IPS-18a (cell line): ENCODE measurements around the gene TSHZ2.
"Not testable (repeated sequence)": the region's sequence is repeated elsewhere in the genome, so short reads cannot be mapped to it uniquely, and the experiment has no call there.

ENCODE experiments used
- H3K27ac ChIP-seq: one replicate; pipeline ENCODE4 v1.5.1; 2013; ENCODE audit warnings: low read length
- H3K27me3 ChIP-seq: one replicate; pipeline ENCODE4 v1.6.1; 2013; ENCODE audit warnings: mild to moderate bottlenecking, low read length; ENCODE audit not compliant: control insufficient read depth, insufficient read depth
- H3K36me3 ChIP-seq: one replicate; pipeline ENCODE4 v1.6.1; 2013; ENCODE audit warnings: low read depth, low read length; ENCODE audit not compliant: control insufficient read depth
- H3K4me1 ChIP-seq: one replicate; pipeline ENCODE4 v1.6.1; 2013; ENCODE audit warnings: low read depth, low read length; ENCODE audit not compliant: control insufficient read depth
- H3K4me3 ChIP-seq: one replicate; pipeline ENCODE4 v1.5.1; 2013; ENCODE audit warnings: low read length
- H3K9ac ChIP-seq: one replicate; pipeline ENCODE4 v1.6.1; 2013; ENCODE audit warnings: mild to moderate bottlenecking, low read length, moderate library complexity
- H3K9me3 ChIP-seq: one replicate; pipeline ENCODE4 v1.6.1; 2013; ENCODE audit warnings: low read depth, low read length; ENCODE audit not compliant: control insufficient read depth

Gene TSHZ2

DNA sequence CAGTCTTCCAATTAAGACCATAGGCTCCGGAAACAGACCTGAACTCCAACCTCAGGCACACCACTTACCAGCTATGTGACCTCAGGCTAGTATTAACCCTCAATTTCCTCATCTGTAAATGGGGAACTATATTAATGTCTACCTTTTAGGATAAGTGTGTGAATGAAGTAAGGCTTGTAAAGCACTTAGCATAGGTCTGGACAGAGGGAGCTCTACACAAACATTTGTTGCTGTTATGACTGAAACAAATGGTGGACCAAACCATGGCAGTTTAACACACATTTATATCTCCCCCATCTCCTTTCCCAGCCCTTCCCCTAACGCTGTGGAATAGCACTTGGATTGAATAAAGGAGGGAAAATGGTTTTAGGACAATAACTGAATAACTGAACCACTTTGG is 48.7 kb downstream of the TSHZ2 start:
- Histone ChIP-seq H3K9me3 (no peaks in the 10 kb centered on the region), H3K27ac (no peak overlapping the region), H3K36me3 (no peaks in the 10 kb centered on the region), H3K4me3 (no peak overlapping the region), H3K27me3 (no peaks in the 10 kb centered on the region), H3K9ac (no peak overlapping the region), H3K4me1 (no peaks in the 10 kb centered on the region)

DNA sequence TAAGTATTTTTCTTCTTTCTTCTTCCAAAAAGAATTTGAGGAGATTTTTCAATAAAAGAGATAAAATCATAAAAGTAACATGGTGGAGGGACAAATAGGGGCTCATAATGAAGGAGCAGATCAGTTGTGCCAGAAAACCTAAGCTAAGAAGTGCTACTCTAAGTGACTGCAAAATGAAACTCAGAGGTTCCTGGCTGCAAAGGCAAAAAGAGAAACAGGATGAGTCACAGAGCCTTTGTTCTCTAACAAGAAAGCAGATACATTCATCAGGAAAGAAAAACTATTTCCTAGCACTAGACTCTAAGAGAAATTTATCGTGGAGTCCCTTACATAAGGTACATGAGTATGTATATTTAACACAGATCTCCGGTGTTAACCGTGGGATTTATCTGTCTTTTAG is 49.8 kb downstream of the TSHZ2 start:
- Histone ChIP-seq H3K9ac (no peak overlapping the region), H3K9me3 (no peaks in the 10 kb centered on the region), H3K4me1 (no peaks in the 10 kb centered on the region), H3K27ac (no peak overlapping the region), H3K27me3 (no peaks in the 10 kb centered on the region), H3K36me3 (no peaks in the 10 kb centered on the region), H3K4me3 (no peak overlapping the region)

DNA sequence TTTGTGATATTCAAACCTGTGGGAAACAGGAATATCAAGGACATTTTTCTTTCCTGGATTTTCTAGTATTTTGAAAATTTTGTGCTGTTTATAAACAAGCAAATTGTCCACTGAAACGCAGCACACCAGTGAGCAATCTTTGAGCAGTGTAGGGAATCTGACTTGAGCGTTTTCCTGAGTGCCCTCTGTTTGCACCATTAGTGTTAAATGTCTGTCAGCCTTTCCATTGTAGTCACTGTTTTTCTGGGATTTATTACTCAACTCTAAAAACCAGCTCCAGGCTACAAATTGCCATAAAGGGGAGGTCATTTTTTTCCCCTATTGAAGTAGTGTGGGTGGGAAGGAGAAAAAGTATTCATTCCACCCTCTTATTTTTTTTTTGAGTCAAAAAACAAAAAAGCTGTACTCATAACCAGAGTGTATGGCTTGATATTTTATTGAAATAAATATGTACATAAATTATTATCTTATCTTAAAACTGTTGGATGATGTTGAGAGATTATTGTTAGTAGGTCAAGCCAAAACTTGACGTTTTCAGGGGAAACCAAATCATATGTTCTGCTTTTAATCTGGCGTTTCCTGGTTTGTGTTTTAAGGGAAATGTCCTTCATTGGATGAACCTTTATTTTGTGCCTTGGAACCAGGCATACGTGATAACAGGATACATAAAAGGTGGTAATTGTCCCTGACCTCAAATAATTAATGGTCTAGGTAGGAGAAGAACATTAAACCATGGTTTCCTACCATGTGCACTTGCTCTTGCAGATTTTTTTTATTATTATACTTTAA is 51.8 kb downstream of the TSHZ2 start:
- no peak overlapping the region for H3K27ac ChIP-seq

DNA sequence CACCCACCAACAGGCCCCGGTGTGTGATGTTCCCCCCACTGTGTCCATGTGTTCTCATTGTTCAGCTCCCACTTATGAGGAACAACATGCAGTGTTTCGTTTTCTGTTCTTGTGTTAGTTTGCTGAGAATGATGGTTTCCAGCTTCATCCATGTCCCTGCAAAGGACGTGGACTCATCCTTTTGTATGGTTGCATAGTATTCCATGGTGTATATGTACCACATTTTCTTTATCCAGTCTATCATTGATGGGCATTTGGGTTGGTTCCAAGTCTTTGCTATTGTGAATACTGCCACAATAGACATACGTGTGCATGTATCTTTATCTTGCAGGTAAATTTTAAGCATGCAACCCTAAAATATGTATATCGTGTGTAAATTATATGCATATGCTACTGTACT is 52.5 kb downstream of the TSHZ2 start:
- not testable (repeated sequence) for H3K4me3 ChIP-seq, H3K4me1 ChIP-seq, H3K9me3 ChIP-seq, H3K36me3 ChIP-seq, H3K9ac ChIP-seq, H3K27ac ChIP-seq, H3K27me3 ChIP-seq

More for the DNA sequence above, 51.8 kb downstream of the TSHZ2 start:
- no peaks in the 10 kb centered on the region for H3K36me3 ChIP-seq
- no peak overlapping the region for H3K9ac ChIP-seq
- no peaks in the 10 kb centered on the region for H3K4me1 ChIP-seq
- no peaks in the 10 kb centered on the region for H3K27me3 ChIP-seq
- no peaks in the 10 kb centered on the region for H3K9me3 ChIP-seq
- no peak overlapping the region for H3K4me3 ChIP-seq

DNA sequence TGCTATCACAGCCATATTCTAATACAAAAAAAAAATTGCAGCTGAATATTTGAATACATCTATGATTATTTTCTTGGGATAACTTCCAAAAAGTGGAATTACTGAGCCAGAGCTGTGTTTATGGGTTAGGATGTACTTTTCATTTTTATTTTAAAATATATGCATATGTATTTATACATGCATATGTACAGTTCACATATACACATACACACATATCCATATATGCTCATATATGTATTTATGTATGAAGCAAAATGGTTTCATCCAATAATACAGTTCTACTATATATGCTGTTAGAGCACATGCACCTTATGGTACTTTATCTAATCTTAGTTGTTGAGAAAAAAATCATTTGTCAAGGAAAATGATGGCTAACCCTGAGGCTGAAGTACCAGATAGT is 54.9 kb downstream of the TSHZ2 start:
- Histone ChIP-seq H3K9ac (no peak overlapping the region), H3K27ac (no peak overlapping the region), H3K27me3 (no peaks in the 10 kb centered on the region), H3K4me1 (no peaks in the 10 kb centered on the region), H3K4me3 (no peak overlapping the region), H3K9me3 (no peaks in the 10 kb centered on the region), H3K36me3 (no peaks in the 10 kb centered on the region)

DNA sequence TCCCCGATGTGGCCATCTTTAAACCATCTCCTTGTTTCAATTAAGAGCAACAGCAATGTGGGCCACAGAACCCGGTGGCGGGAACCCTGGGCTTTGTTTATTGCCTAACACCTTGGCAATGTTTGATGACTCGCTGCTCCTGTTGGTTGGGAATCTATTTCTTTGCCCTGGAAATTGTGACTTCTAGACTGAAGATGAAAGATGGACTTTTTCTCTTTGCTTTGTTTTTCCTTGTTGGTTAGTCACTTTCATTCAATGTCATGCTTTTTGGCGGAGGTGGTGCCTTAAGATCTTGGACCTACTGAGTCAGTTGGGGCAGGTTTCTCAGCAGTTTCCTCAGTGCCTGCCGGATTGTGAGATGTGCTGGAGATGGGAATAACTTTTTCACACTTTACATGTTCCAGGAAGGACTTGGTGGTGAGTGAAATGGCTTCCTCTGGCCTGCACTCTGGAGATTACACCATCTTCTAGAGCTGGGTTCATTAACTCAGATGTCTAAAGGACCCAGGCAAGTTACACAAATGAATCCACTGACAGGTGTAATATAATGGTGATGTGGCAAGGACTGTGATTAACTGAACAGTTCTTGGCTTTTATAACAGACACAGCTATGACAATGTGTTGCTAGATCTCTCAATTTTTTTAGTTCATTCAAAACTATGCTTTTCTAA is 56.3 kb downstream of the TSHZ2 start:
- Histone ChIP-seq H3K36me3 (no peaks in the 10 kb centered on the region), H3K9me3 (no peaks in the 10 kb centered on the region), H3K4me3 (no peak overlapping the region), H3K27ac (no peak overlapping the region), H3K9ac (no peak overlapping the region), H3K4me1 (no peaks in the 10 kb centered on the region), H3K27me3 (no peaks in the 10 kb centered on the region)

DNA sequence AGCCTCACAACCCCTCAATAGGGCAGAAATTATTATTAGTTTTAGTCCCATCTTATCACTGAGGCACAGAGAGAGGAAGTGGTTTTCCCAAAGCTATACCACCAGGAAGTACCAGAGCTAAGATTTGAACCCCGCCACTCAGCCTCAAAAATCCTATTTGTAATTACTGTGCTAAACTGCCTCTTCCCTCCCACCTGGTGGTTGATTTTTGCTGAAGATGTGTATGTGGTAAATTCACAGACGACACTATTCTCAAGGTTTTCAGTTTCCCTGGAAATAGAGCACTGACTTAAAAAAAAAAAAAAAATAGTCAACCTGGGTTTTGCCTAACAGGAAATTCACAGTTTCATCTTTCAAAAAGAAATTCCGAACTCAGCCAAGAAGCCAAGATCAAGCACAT is 57.9 kb downstream of the TSHZ2 start:
- Histone ChIP-seq H3K36me3 (no peaks in the 10 kb centered on the region), H3K4me1 (no peaks in the 10 kb centered on the region), H3K9me3 (no peaks in the 10 kb centered on the region), H3K27ac (no peak overlapping the region), H3K9ac (no peak overlapping the region), H3K27me3 (no peaks in the 10 kb centered on the region), H3K4me3 (no peak overlapping the region)

DNA sequence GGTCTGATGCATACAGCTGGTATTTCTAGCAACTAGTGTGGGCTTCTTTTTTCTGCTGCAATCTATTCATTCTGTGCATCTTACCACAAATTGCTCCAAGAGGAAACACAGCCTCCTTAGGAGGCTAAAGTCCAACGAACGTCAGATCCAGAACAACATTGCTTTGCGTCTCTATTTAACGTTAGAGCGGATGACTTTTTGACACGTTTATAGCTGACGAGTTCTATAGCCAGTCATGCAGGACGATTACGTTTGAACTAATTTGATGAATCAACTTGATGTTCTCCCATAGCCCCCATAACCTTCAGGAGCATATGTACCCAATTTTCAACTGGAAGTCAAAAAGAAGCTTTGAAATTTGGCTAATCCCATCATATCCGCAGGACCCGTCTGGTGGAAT is 59.9 kb downstream of the TSHZ2 start:
- Histone ChIP-seq H3K27me3 (no peaks in the 10 kb centered on the region), H3K9me3 (no peaks in the 10 kb centered on the region), H3K36me3 (no peaks in the 10 kb centered on the region), H3K27ac (no peak overlapping the region), H3K9ac (no peak overlapping the region), H3K4me3 (no peak overlapping the region), H3K4me1 (no peaks in the 10 kb centered on the region)

DNA sequence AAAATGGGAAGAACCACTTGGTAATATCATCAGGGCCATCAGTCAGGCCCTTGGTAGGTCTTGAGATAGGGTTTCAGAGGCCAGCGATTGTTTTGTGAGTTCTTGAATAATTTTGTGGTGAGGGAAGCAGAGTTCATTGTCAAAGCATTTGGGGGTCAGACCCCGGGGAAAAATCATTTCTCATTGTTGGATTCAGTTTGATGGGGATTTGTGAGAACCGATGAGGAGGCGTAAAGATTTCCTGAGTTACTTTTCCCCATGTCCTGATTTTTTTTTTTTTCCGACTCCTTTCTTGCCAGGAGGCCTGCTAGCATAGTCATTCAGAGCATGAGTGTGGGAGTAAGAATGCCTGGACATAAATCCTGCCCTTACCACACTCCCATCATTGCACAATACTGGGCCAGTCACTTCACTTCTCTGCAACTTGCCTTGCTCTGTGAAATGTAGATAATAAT is 60.3 kb downstream of the TSHZ2 start:
- no peaks in the 10 kb centered on the region for H3K9me3 ChIP-seq
- no peaks in the 10 kb centered on the region for H3K27me3 ChIP-seq
- no peak overlapping the region for H3K9ac ChIP-seq
- H3K36me3 ChIP-seq, result no peaks in the 10 kb centered on the region
- H3K4me1 ChIP-seq, result no peaks in the 10 kb centered on the region
- H3K27ac ChIP-seq, result no peak overlapping the region
- H3K4me3 ChIP-seq, result no peak overlapping the region

DNA sequence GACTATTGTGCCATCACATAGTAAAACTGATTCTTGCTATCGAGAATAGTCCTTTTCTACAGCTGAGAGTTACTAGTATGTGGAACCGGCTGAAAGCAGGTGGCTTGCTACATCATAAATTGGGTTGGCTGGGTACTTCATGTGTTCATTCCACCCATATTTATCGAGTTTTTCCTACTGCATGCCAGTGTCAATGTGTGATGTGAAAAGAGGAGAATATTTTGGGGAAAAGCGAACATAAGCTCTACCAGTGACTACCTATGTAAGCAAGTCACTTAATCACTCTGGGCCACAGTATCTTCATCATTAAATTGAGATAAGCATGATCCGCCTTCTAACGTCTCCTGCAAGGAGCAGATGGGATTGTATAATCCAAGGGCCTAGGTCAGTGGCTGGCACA is 61.0 kb downstream of the TSHZ2 start:
- no peak overlapping the region for H3K4me3 ChIP-seq
- no peaks in the 10 kb centered on the region for H3K36me3 ChIP-seq
- H3K9ac ChIP-seq, result no peak overlapping the region
- H3K27ac ChIP-seq, result no peak overlapping the region
- H3K9me3 ChIP-seq, result no peaks in the 10 kb centered on the region
- H3K27me3 ChIP-seq, result no peaks in the 10 kb centered on the region
- no peaks in the 10 kb centered on the region for H3K4me1 ChIP-seq

DNA sequence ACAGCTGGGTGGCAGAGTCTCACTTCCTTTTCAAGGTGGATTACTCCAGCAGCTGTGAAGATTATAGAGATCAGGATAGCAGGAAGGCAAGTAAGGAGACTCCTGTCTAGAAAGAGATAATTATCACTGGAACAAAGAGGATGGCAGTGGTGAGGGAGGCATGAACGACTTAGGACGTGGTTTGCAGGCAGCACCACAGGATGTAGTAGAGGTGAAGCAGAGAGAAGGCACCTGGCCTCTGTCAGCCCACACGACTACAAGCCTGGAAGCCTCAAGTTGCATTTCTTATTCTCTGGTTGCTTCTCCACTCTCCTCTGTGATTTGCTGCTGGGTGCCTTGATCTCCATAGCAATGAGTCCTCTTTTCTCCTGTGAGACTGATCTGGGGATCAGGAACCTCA is 62.7 kb downstream of the TSHZ2 start:
- Histone ChIP-seq H3K9me3 (no peaks in the 10 kb centered on the region), H3K27ac (no peak overlapping the region), H3K4me1 (no peaks in the 10 kb centered on the region), H3K27me3 (no peaks in the 10 kb centered on the region), H3K36me3 (no peaks in the 10 kb centered on the region), H3K9ac (no peak overlapping the region), H3K4me3 (no peak overlapping the region)

DNA sequence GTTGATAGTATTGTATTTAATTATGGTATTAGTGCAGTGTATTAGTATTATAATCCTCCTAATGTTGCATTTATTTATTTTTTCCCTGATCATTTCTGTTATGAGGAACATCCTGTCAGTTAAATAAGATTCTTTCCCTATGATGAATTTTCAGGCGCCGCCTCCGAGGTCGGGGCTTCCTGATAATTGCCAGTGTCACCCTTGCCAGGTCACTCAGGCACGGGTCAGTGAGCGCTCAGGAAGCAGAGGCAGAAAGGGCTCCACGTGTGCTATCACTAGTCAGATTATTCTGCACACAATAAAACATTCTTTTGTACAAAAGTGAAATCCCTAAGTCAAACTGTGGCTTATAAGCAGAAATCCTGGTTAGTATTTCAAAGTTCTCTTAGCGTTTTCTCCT is 64.8 kb downstream of the TSHZ2 start:
- H3K4me3 ChIP-seq, result no peak overlapping the region
- H3K36me3 ChIP-seq, result no peaks in the 10 kb centered on the region
- no peaks in the 10 kb centered on the region for H3K9me3 ChIP-seq
- no peaks in the 10 kb centered on the region for H3K4me1 ChIP-seq
- no peak overlapping the region for H3K27ac ChIP-seq
- H3K9ac ChIP-seq, result no peak overlapping the region
- no peaks in the 10 kb centered on the region for H3K27me3 ChIP-seq
